ENCODE measurements around the gene DLG1. TPM values are rescaled to one million over a fixed set of nuclear protein-coding genes. Genes with fewer than 3 reads are reported as not detected.

The DLG1 gene
- total and polyA plus RNA-seq, 2 donors (not counting 1 experiment from before 2014, with no cell fraction given), result 47.7 to 53.0 TPM

DNA sequence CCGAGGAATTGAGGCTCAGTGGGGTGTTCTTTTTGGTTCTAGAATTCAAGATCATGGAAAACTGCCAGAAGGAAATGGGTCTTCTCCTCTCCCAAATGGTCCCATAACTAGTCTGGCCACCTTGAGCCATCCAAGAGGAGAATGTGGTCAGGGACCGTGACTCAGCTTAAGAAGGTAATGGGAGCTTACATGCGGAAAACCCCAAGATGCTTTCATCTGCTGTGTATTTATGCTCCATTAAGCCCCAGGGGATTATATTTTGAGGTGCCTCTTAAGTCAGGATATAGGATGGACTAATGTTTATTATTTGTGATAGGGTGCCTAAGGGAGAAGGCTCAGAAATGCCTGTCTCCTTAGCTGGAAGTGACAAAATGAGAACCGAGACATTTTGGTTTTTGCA is 39.2 kb upstream of the DLG1 start:
- TF ChIP-seq EZH2 (IDR thresholded peaks at IDR 0.05; ENCODE audit: low read length, missing control alignments), result no peak
- TF ChIP-seq, protein P1, sequence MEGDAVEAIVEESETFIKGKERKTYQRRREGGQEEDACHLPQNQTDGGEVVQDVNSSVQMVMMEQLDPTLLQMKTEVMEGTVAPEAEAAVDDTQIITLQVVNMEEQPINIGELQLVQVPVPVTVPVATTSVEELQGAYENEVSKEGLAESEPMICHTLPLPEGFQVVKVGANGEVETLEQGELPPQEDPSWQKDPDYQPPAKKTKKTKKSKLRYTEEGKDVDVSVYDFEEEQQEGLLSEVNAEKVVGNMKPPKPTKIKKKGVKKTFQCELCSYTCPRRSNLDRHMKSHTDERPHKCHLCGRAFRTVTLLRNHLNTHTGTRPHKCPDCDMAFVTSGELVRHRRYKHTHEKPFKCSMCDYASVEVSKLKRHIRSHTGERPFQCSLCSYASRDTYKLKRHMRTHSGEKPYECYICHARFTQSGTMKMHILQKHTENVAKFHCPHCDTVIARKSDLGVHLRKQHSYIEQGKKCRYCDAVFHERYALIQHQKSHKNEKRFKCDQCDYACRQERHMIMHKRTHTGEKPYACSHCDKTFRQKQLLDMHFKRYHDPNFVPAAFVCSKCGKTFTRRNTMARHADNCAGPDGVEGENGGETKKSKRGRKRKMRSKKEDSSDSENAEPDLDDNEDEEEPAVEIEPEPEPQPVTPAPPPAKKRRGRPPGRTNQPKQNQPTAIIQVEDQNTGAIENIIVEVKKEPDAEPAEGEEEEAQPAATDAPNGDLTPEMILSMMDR (conservative IDR thresholded peaks at IDR 0.05 in 1 of 2, IDR thresholded peaks at IDR 0.05 in 1 of 2; ENCODE audit: low read depth in 1 of 2, low read length in 2 of 2), result no peak
- Histone ChIP-seq H2AFZ (ENCODE audit: low read length) (no peak overlapping the region), H3K9me3 (ENCODE audit: control insufficient read depth, insufficient read depth, low read depth, low read length) (no peaks in the 10 kb centered on the region), H3K4me3 (replicated peaks in 1 of 4; ENCODE audit: control extremely low read depth in 1 of 4, insufficient read depth in 1 of 4, low read depth in 3 of 4, low read length in 4 of 4) (no peak overlapping the region), H3K27ac (ENCODE audit: insufficient read depth, low read length) (no peak overlapping the region), H3K36me3 (ENCODE audit: control insufficient read depth, insufficient read depth, low read length) (no peaks in the 10 kb centered on the region), H3K79me2 (ENCODE audit: control insufficient read depth, insufficient read depth, low read length) (no peaks in the 10 kb centered on the region), H3K4me2 (ENCODE audit: extremely low read depth, insufficient read depth, low read length) (no peak overlapping the region), H3K4me1 (ENCODE audit: control insufficient read depth, extremely low read depth, insufficient read depth, low read length) (peaks cover 2% of the 10 kb centered on the region), H3K9ac (ENCODE audit: insufficient read depth, low read length) (no peak overlapping the region), H4K20me1 (ENCODE audit: control insufficient read depth, extremely low read depth, insufficient read depth, low read length) (no peaks in the 10 kb centered on the region), H3K27me3 (ENCODE audit: control insufficient read depth, insufficient read depth, low read length) (no peaks in the 10 kb centered on the region)
- DNase-seq (ENCODE audit: low read depth in 2 of 2), result peak in 1 of 2 donors; percentile 69

DNA sequence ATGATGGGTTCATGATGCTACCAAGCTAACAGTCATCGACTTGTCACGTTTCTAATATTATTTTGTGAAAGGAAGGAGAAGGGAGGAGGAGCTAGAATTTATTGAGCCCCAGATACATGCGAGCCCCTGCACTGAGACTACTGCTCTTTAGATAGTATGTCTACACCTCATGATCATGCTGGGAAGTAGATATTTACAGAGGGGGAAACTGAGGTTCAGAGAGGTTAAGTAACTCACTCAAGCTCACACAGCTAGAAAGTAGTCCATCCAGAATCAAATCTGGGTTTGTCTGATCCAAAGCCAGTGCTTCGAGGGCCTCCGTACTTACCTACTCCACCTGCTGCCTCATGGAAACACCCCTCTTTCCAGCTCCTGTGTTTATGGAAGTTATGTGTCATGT is 38.8 kb upstream of the DLG1 start:
- DNase-seq (ENCODE audit: low read depth in 2 of 2), result no peak
- no peaks in the 10 kb centered on the region for H3K9me3 ChIP-seq (ENCODE audit: control insufficient read depth, insufficient read depth, low read depth, low read length)

DNA sequence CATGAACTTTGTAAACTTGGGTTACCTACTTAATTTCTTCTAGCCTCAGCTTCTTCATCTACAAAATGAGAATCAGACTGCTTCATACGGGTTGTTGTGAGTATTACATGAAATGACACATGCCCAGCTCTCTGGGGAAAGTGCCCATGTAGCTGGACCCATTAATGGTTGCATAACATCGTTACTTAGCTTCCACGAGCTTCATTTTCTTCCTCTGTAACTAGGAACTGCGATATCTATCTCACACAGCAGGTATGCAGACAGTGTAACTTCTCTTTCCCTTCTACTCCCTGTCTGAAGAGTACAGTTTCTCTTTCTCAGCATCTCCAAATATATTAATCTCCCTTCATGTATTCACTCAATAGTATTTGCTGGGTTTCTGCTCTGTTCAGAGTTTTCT is 37.9 kb upstream of the DLG1 start:
- H3K4me2 ChIP-seq (ENCODE audit: extremely low read depth, insufficient read depth, low read length), result no peak overlapping the region
- H3K9me3 ChIP-seq (ENCODE audit: control insufficient read depth, insufficient read depth, low read depth, low read length), result no peaks in the 10 kb centered on the region
- no peaks in the 10 kb centered on the region for H3K79me2 ChIP-seq (ENCODE audit: control insufficient read depth, insufficient read depth, low read length)
- no peaks in the 10 kb centered on the region for H4K20me1 ChIP-seq (ENCODE audit: control insufficient read depth, extremely low read depth, insufficient read depth, low read length)
- peaks cover 2% of the 10 kb centered on the region for H3K4me1 ChIP-seq (ENCODE audit: control insufficient read depth, extremely low read depth, insufficient read depth, low read length)
- H3K27ac ChIP-seq (ENCODE audit: insufficient read depth, low read length), result no peak overlapping the region
- H3K27me3 ChIP-seq (ENCODE audit: control insufficient read depth, insufficient read depth, low read length), result no peaks in the 10 kb centered on the region
- H2AFZ ChIP-seq (ENCODE audit: low read length), result no peak overlapping the region
- H3K4me3 ChIP-seq (replicated peaks in 1 of 4; ENCODE audit: control extremely low read depth in 1 of 4, insufficient read depth in 1 of 4, low read depth in 3 of 4, low read length in 4 of 4), result no peak overlapping the region
- DNase-seq (ENCODE audit: low read depth in 2 of 2), result no peak
- H3K36me3 ChIP-seq (ENCODE audit: control insufficient read depth, insufficient read depth, low read length), result no peaks in the 10 kb centered on the region
- no peak for TF ChIP-seq EZH2 (IDR thresholded peaks at IDR 0.05; ENCODE audit: low read length, missing control alignments)
- TF ChIP-seq, protein P1 (conservative IDR thresholded peaks at IDR 0.05 in 1 of 2, IDR thresholded peaks at IDR 0.05 in 1 of 2; ENCODE audit: low read depth in 1 of 2, low read length in 2 of 2), result no peak
- H3K9ac ChIP-seq (ENCODE audit: insufficient read depth, low read length), result no peak overlapping the region

More for the DNA sequence above, 38.8 kb upstream of the DLG1 start:
- no peak overlapping the region for H3K4me2 ChIP-seq (ENCODE audit: extremely low read depth, insufficient read depth, low read length)
- no peaks in the 10 kb centered on the region for H4K20me1 ChIP-seq (ENCODE audit: control insufficient read depth, extremely low read depth, insufficient read depth, low read length)
- H3K4me1 ChIP-seq (ENCODE audit: control insufficient read depth, extremely low read depth, insufficient read depth, low read length), result peaks cover 2% of the 10 kb centered on the region
- TF ChIP-seq, protein P1 (conservative IDR thresholded peaks at IDR 0.05 in 1 of 2, IDR thresholded peaks at IDR 0.05 in 1 of 2; ENCODE audit: low read depth in 1 of 2, low read length in 2 of 2), result no peak
- no peak for TF ChIP-seq EZH2 (IDR thresholded peaks at IDR 0.05; ENCODE audit: low read length, missing control alignments)
- H3K27ac ChIP-seq (ENCODE audit: insufficient read depth, low read length), result no peak overlapping the region
- H3K4me3 ChIP-seq (replicated peaks in 1 of 4; ENCODE audit: control extremely low read depth in 1 of 4, insufficient read depth in 1 of 4, low read depth in 3 of 4, low read length in 4 of 4), result no peak overlapping the region
- no peaks in the 10 kb centered on the region for H3K79me2 ChIP-seq (ENCODE audit: control insufficient read depth, insufficient read depth, low read length)
- H3K9ac ChIP-seq (ENCODE audit: insufficient read depth, low read length), result no peak overlapping the region
- no peak overlapping the region for H2AFZ ChIP-seq (ENCODE audit: low read length)
- no peaks in the 10 kb centered on the region for H3K36me3 ChIP-seq (ENCODE audit: control insufficient read depth, insufficient read depth, low read length)
- H3K27me3 ChIP-seq (ENCODE audit: control insufficient read depth, insufficient read depth, low read length), result no peaks in the 10 kb centered on the region

Measured in fibroblast of lung (primary cell).